GM08714 (cell line): ENCODE measurements around the gene BAHCC1.
A peak's percentile ranks its signal among the peaks of the same experiment; 100 is the strongest.

Experiments used
- H3K4me3 ChIP-seq: fragments of 200-500 bp; sonication (Bioruptor generic); 2 replicates; pipeline ENCODE4 v1.5.1; 2014; ENCODE audit warnings: mild to moderate bottlenecking, low read length, inconsistent platforms
- ZNF274 ChIP-seq: IDR thresholded peaks from 2 replicates; pipeline ENCODE4 v1.6.1; 2012; ENCODE audit warnings: mild to moderate bottlenecking, low read depth, low read length

BAHCC1 gene

DNA sequence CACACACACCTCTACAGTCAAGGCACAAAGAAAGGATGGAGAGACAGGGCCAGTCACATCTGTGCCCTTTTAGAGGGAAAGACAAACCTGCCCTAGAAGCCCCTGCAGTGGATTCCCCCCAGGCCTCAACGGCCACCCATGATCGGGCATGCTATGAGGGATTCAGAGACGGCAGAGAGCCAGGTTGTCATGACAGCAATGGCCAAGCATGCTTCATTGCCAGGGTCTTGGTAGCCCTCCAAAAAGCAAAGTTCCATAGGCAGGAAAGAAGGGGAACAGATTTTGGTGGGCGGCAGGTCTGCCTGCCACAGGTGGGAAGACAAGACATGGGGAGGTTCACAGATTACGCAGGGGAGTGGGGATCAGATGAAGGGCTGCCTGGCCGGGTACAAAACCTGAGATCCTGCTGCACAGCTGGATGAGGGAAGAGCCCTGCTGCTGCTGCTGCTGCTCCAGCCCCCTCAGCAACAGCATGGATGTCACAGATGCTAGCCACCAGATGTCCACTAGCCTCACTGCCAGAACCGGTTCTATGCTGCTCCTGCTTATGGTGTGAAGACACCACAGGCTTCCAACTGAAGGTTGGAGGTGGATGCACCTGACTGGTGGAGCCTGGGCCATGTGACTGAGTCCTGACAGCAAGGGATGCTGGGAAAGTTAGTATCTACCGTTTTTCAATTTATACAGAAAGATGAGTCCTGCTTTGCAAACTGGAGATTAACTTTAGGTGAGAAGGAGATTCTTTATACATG, 99.5 kb downstream of the BAHCC1 start:
- TF ChIP-seq ZNF274: no peak
- H3K4me3 ChIP-seq: no peak overlapping the region

GRCh38 chr17:81498953-81499600, 103.8 kb downstream of the BAHCC1 start:
- H3K4me3 ChIP-seq: no peak overlapping the region
- TF ChIP-seq ZNF274: no peak

DNA sequence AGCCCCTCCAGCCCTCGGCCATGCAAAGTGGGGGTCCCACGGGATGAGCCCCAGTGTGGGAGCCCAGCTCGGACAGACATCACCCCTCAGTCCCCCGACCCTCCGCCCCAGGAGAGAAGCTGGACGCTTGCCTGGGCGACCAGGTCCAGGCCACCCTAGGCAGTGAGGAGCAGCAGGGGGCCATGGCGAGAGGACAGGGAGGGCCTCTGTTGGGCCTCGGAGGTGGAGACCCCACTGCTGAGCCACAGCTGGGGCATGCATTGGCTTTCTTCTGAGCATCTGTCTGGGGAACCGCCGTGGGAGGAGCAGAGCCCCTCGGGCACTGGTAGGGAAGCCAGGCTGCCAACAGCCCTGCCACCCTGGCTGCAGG, 104.3 kb downstream of the BAHCC1 start:
- TF ChIP-seq ZNF274: no peak
- H3K4me3 ChIP-seq: no peak overlapping the region

DNA sequence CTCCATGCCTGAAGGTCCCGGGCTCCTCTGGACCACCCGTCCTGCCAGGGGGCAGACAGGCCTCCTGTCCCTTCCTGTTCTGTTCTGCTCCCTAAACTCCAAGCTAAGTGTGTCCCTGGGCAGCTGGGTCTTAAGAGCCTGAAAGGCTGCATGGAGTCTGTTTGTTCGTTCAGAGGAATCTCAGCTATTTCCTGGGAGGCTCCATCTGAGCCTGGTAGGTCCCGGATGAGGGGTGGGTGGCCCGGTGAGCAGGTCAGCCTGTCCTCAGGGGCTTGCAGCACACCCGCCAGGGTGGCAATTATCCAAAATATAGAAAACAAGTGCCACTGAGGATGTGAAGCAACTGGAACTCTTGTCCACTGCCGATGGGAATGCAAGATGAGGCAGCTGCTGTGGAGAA, 104.8 kb downstream of the BAHCC1 start:
- H3K4me3 ChIP-seq: no peak overlapping the region

GRCh38 chr17:81502471-81503017, 107.3 kb downstream of the BAHCC1 start:
- H3K4me3 ChIP-seq: no peak overlapping the region
- no peak for TF ChIP-seq ZNF274

More for the DNA sequence above, 104.8 kb downstream of the BAHCC1 start:
- no peak for TF ChIP-seq ZNF274

DNA sequence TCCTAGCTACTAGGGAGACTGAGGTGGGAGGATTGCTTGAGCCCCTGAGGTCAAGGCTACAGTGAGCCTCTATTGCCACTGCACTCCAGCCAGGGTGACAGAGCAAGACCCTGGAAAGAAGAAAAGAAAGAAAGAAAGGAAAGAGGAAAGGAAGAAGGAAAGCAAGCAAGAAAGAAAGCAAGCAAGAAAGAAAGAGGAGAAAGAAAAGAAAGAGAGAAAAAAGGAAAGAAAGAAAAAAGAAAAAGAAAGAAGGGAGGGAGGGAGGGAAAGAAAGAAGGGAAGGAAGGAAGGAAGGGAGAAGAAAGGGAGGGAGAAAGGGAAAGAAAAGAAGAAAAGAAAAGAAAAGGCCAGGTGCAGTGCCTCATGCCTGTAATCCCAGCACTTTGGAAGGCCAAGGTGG, 108.4 kb downstream of the BAHCC1 start:
- no peak overlapping the region for H3K4me3 ChIP-seq
- no peak for TF ChIP-seq ZNF274

- TF ChIP-seq ZNF274: no peak
- no peak overlapping the region; the same call in 1 of the 2 replicates for H3K4me3 ChIP-seq
These were observed 113.5 kb downstream of the BAHCC1 start for GRCh38 chr17:81508639-81509206.

DNA sequence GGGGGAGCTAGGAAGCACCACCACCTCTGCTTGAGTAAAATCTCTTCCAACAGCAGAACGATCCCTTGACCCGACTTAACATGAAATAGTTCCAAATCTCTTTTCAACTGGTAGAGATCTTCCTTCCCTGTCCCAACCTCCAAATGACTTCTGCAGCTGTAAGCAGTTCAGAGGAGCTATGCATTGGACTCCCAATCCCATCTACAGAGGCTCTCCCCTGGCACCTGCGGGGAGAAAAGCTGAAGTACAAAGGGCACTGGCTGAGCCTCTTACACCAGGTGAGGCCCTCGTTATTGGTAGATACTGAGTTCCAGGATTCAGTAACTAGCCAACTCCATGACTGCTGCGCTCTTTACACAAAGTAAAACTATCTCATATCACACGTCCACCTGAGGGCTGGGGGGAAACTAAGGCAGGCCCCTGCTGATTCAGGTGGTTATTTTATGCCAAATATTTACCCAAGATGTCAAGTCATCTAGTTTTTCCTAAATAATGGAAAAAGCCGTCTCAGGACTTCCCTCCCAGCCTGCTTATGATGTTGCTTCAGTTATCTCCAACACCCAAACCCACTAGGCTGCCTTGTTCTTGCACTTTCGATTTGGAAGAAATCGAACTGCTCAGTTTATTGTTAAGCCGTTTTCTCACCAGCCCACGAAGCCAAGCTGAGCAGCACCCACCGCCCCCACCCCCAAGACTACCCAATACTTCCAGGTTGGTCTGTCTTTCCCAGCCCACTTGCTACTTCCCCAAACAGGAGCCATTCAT, 114.1 kb downstream of the BAHCC1 start:
- peak overlapping the region; percentile 97 for H3K4me3 ChIP-seq
- TF ChIP-seq ZNF274: no peak

- no peak for TF ChIP-seq ZNF274
- H3K4me3 ChIP-seq: peak overlapping the region; percentile 97
These were observed 114.9 kb downstream of the BAHCC1 start for GRCh38 chr17:81509972-81510784.

DNA sequence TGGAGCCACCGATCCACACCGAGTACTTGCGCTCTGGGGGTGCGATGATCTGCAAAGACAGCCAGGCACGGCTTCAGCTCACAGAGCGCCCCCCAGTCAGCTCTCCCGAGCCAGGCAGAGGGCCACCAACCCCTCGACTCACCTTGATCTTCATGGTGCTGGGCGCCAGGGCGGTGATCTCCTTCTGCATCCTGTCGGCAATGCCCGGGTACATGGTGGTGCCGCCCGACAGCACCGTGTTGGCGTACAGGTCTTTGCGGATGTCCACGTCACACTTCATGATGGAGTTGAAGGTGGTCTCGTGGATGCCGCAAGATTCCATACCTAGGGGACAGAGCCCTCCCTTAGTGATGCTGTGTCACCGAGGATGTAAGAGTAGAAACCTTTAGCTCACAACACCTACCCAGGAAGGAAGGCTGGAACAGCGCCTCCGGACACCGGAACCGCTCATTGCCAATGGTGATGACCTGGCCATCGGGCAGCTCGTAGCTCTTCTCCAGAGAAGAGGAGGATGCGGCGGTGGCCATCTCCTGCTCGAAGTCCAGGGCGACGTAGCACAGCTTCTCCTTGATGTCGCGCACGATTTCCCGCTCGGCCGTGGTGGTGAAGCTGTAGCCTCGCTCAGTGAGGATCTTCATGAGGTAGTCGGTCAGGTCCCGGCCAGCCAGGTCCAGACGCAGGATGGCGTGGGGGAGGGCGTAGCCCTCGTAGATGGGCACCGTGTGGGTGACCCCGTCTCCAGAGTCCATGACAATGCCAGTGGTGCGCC, 115.7 kb downstream of the BAHCC1 start:
- no peak for TF ChIP-seq ZNF274
- peak overlapping the region; percentile 97 for H3K4me3 ChIP-seq

GRCh38 chr17:81511554-81511803, 116.2 kb downstream of the BAHCC1 start:
- peak overlapping the region; percentile 97 for H3K4me3 ChIP-seq
- no peak for TF ChIP-seq ZNF274

DNA sequence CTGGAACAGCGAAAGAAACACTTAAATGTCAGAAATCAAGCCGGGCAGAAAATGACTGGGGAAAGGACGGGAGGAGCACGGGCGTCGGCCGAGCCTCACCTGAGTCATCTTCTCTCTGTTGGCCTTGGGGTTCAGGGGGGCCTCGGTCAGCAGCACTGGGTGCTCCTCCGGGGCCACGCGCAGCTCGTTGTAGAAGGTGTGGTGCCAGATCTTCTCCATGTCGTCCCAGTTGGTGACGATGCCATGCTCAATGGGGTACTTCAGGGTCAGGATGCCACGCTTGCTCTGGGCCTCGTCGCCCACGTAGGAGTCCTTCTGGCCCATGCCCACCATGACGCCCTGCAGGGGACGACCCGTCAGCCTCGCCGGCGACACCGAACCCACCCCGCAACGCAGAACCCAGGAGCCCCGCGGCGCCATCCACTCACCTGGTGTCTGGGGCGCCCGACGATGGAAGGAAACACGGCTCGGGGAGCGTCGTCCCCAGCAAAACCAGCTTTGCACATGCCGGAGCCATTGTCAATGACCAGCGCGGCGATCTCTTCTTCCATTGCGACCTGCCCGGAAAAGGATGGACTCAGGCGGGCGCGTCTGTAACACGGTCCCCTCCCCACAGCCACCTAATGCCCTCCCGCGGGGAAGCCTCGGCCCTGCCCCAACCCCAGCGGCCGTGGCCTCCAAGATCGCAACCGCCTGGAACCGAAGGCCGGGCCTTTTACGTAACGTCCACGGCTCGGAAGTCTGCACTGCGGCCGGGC, 116.7 kb downstream of the BAHCC1 start:
- TF ChIP-seq ZNF274: no peak
- peak overlapping the region; percentile 97 for H3K4me3 ChIP-seq
